Neural progenitor cell (in vitro differentiated cells): ENCODE measurements around the gene PSMG4. TPM values are rescaled to one million over a fixed set of nuclear protein-coding genes. Genes with fewer than 3 reads are reported as not detected.

Source experiments
- DNase-seq: peaks from one replicate; pipeline ENCODE4 v3.0.0-alpha.2; 2016; ENCODE audit warnings: low spot score
- H2AFZ ChIP-seq: fragments of 200-600 bp; sonication (generic); replicated peaks from 2 replicates; pipeline ENCODE4 v1.6.1; 2016; ENCODE audit warnings: antibody characterized with exemption
- H3F3A ChIP-seq: fragments of 200-600 bp; sonication (generic); 2 replicates; pipeline ENCODE4 v1.6.1; 2016; ENCODE audit warnings: antibody characterized with exemption, low read depth
- H3K27ac ChIP-seq: fragments of 200-600 bp; sonication (generic); 2 replicates; pipeline ENCODE4 v1.5.1; 2016; ENCODE audit warnings: mild to moderate bottlenecking
- H3K27me3 ChIP-seq: fragments of 200-600 bp; sonication (generic); 2 replicates; pipeline ENCODE4 v1.6.1; 2016; ENCODE audit warnings: mild to moderate bottlenecking, moderate library complexity
- H3K36me3 ChIP-seq: fragments of 200-600 bp; sonication (generic); 2 replicates; pipeline ENCODE4 v1.5.1; 2016
- H3K4me1 ChIP-seq: fragments of 200-600 bp; sonication (generic); 2 replicates; pipeline ENCODE4 v1.6.1; 2016; ENCODE audit warnings: mixed run types
- H3K4me2 ChIP-seq: fragments of 200-600 bp; sonication (generic); 2 replicates; pipeline ENCODE4 v1.6.1; 2016
- H3K4me3 ChIP-seq: fragments of 200-600 bp; sonication (generic); 2 replicates; pipeline ENCODE4 v1.5.1; 2016
- H3K79me2 ChIP-seq: fragments of 200-600 bp; sonication (generic); 2 replicates; pipeline ENCODE4 v1.6.1; 2016; ENCODE audit warnings: low read depth
- H3K9ac ChIP-seq: fragments of 200-600 bp; sonication (generic); 2 replicates; pipeline ENCODE4 v1.6.1; 2016
- H3K9me3 ChIP-seq: fragments of 200-600 bp; sonication (generic); 2 replicates; pipeline ENCODE4 v1.5.1; 2016; ENCODE audit warnings: low read depth
- H4K20me1 ChIP-seq: fragments of 200-600 bp; sonication (generic); 2 replicates; pipeline ENCODE4 v1.6.1; 2016; ENCODE audit warnings: low read depth
- H3K27ac Mint-ChIP-seq: 3 replicates; pipeline ENCODE4 v1.8.0; 2021; ENCODE audit warnings: mixed read lengths
- H3K27me3 Mint-ChIP-seq: 2 replicates; pipeline ENCODE4 v1.8.0; 2022; ENCODE audit warnings: low read depth, mild to moderate bottlenecking, inconsistent platforms, moderate library complexity, mixed read lengths; ENCODE audit not compliant: insufficient read depth
- H3K36me3 Mint-ChIP-seq: 3 replicates; pipeline ENCODE4 v1.8.0; 2021; ENCODE audit warnings: mixed read lengths
- H3K4me1 Mint-ChIP-seq: 3 replicates; pipeline ENCODE4 v1.8.0; 2021; ENCODE audit warnings: mixed read lengths
- H3K4me3 Mint-ChIP-seq: 3 replicates; pipeline ENCODE4 v1.8.0; 2021; ENCODE audit warnings: mild to moderate bottlenecking, moderate library complexity, mixed read lengths
- H3K9me3 Mint-ChIP-seq: 3 replicates; pipeline ENCODE4 v1.8.0; 2020; ENCODE audit warnings: mixed read lengths
- EZH2 ChIP-seq: fragments of 200-600 bp; sonication (generic); IDR thresholded peaks from 2 replicates; pipeline ENCODE4 v1.6.1; 2017; ENCODE audit warnings: antibody characterized with exemption, mild to moderate bottlenecking, moderate library complexity
- EZH2phosphoT487 ChIP-seq: fragments of 200-600 bp; sonication (generic); IDR thresholded peaks from 2 replicates; pipeline ENCODE4 v1.6.1; 2017; ENCODE audit warnings: antibody characterized with exemption
- total RNA-seq: library from RNA; depleted of rRNA; stranded (reverse); fragments of >200 nt; gene quantifications from 2 replicates; pipeline ENCODE4 v1.2.3, GENCODE V29; 2015; ENCODE audit warnings: low replicate concordance
- TF ChIP-seq, protein P1 (sequence below): fragments of 200-600 bp; sonication (generic); IDR thresholded peaks from 2 replicates; pipeline ENCODE4 v1.5.1; 2017; ENCODE audit warnings: antibody characterized with exemption, mild to moderate bottlenecking

Gene PSMG4
- total RNA-seq, 1 donor from 2014 or later: 15.2 TPM

DNA sequence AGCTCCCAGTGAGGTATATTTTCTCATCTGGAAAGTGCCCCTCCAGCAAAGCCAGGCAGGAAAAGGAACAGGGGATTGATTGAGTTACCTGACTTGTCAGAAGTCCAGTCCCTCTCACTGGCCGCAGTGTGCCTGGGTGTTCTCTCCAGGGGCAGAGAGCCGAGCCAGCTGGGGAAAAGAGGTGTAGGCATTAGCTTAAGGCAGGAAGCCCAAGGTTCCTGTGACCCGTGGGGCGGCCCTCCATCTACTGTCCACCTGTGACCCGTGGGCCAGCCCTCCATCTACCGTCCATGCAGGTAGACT is 2.7 kb downstream of the PSMG4 start:
- H3K9ac ChIP-seq: no peak overlapping the region
- TF ChIP-seq EZH2: no peak
- TF ChIP-seq, protein P1, sequence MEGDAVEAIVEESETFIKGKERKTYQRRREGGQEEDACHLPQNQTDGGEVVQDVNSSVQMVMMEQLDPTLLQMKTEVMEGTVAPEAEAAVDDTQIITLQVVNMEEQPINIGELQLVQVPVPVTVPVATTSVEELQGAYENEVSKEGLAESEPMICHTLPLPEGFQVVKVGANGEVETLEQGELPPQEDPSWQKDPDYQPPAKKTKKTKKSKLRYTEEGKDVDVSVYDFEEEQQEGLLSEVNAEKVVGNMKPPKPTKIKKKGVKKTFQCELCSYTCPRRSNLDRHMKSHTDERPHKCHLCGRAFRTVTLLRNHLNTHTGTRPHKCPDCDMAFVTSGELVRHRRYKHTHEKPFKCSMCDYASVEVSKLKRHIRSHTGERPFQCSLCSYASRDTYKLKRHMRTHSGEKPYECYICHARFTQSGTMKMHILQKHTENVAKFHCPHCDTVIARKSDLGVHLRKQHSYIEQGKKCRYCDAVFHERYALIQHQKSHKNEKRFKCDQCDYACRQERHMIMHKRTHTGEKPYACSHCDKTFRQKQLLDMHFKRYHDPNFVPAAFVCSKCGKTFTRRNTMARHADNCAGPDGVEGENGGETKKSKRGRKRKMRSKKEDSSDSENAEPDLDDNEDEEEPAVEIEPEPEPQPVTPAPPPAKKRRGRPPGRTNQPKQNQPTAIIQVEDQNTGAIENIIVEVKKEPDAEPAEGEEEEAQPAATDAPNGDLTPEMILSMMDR: no peak
- TF ChIP-seq EZH2phosphoT487: no peak
- peaks cover 44% of the 10 kb centered on the region for H4K20me1 ChIP-seq
- Mint-ChIP-seq H3K9me3 (no peaks in the 10 kb centered on the region), H3K27ac (no peak overlapping the region), H3K4me3 (no peak overlapping the region), H3K36me3 (peaks cover under 1% of the 10 kb centered on the region), H3K4me1 (peaks cover 41% of the 10 kb centered on the region), H3K27me3 (peaks cover 4% of the 10 kb centered on the region)
- no peak for DNase-seq
- no peaks in the 10 kb centered on the region for H3F3A ChIP-seq
- no peak overlapping the region for H2AFZ ChIP-seq
- no peaks in the 10 kb centered on the region for H3K36me3 ChIP-seq
- no peak overlapping the region for H3K4me2 ChIP-seq
- H3K27ac ChIP-seq: no peak overlapping the region
- H3K27me3 ChIP-seq: peaks cover 14% of the 10 kb centered on the region
- no peaks in the 10 kb centered on the region for H3K9me3 ChIP-seq
- no peak overlapping the region for H3K4me3 ChIP-seq
- H3K79me2 ChIP-seq: peaks cover 51% of the 10 kb centered on the region
- H3K4me1 ChIP-seq: peaks cover 12% of the 10 kb centered on the region

DNA sequence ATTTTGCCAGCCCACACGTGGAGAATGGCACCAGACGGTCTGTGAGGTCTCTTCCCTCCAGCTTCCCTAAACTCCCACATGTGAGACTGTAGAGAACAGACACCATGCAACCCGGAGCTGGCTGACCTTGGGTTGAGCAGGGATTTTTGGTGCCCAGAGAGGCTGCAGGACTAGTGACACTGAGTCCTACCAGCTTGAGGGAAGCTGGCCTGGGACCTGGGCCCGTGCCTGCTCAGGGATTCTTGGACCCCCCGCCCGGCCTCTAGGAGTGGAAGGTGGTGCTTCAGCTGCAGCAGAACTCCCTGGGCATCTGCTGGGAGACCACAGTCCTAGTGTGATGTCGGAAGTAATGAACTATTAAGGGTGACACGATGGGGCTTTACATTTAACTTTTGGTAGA is 3.2 kb downstream of the PSMG4 start:
- no peak overlapping the region for H3K27ac ChIP-seq
- no peak for DNase-seq
- no peaks in the 10 kb centered on the region for H3K9me3 Mint-ChIP-seq
- H3K4me3 Mint-ChIP-seq: no peak overlapping the region
- H3K9ac ChIP-seq: no peak overlapping the region
- peaks cover 2% of the 10 kb centered on the region for H3K36me3 Mint-ChIP-seq
- no peak overlapping the region for H3K27ac Mint-ChIP-seq
- peaks cover 12% of the 10 kb centered on the region for H3K4me1 ChIP-seq
- TF ChIP-seq EZH2 (no peak), EZH2phosphoT487 (no peak)
- TF ChIP-seq, protein P1: no peak
- peaks cover 41% of the 10 kb centered on the region for H3K4me1 Mint-ChIP-seq
- no peak overlapping the region for H2AFZ ChIP-seq
- H3K9me3 ChIP-seq: no peaks in the 10 kb centered on the region
- no peaks in the 10 kb centered on the region for H3F3A ChIP-seq
- peaks cover 51% of the 10 kb centered on the region for H3K79me2 ChIP-seq
- H4K20me1 ChIP-seq: peaks cover 44% of the 10 kb centered on the region
- peaks cover 4% of the 10 kb centered on the region for H3K27me3 Mint-ChIP-seq
- no peaks in the 10 kb centered on the region for H3K36me3 ChIP-seq
- peaks cover 14% of the 10 kb centered on the region for H3K27me3 ChIP-seq
- no peak overlapping the region for H3K4me3 ChIP-seq
- H3K4me2 ChIP-seq: no peak overlapping the region

DNA sequence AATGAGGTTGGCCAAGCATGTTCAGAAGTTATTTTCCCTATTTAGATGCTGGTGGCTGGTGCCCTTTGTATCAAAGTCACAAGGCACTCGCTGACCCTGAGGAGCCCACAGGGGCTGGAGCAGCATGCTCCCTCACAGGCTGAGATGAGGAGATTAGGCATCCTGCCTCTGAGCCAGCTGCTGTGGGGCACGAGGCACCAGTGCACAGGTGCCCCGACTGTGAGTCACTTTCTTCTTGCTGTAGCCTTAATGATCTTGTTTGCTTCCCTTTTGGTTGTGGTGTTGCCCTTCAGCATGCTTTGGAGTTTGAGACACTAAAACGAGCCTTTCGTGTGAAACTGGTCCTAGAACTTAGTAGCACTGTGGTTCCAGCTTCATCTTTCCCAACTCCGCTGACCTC is 4.3 kb downstream of the PSMG4 start:
- Histone ChIP-seq H3K4me2 (no peak overlapping the region), H3K9me3 (no peaks in the 10 kb centered on the region), H2AFZ (no peak overlapping the region), H3K27me3 (peaks cover 3% of the 10 kb centered on the region), H3K4me3 (no peak overlapping the region), H3K9ac (no peak overlapping the region), H3K79me2 (peaks cover 51% of the 10 kb centered on the region), H3K27ac (no peak overlapping the region), H3K4me1 (peaks cover 12% of the 10 kb centered on the region), H3K36me3 (no peaks in the 10 kb centered on the region), H4K20me1 (peaks cover 55% of the 10 kb centered on the region), H3F3A (no peaks in the 10 kb centered on the region)
- Mint-ChIP-seq H3K36me3 (peaks cover 2% of the 10 kb centered on the region), H3K4me3 (no peak overlapping the region), H3K27ac (no peak overlapping the region), H3K4me1 (peaks cover 41% of the 10 kb centered on the region), H3K27me3 (peaks cover 4% of the 10 kb centered on the region), H3K9me3 (no peaks in the 10 kb centered on the region)
- DNase-seq: no peak
- TF ChIP-seq EZH2: no peak
- no peak for TF ChIP-seq EZH2phosphoT487
- TF ChIP-seq, protein P1: no peak
